ENCODE data around the gene SLC51A. TPM values are rescaled to one million over a fixed set of nuclear protein-coding genes. Genes with fewer than 3 reads are reported as not detected.

Gene SLC51A
- total RNA-seq, 1 donor = not detected

GRCh38 chr3:196210673-196211556 lies 5.4 kb upstream of the SLC51A start, which contains the start of gene ZDHHC19:
ZDHHC19 (minus strand) TSS chr3:196211400; CDS start chr3:196211315, 85 bp downstream.
- no peak within 1 kb of the TSS for H3K27ac ChIP-seq (ENCODE audit: low read depth, low read length)
- no peaks in the 10 kb centered on the region for H3K9me3 ChIP-seq (ENCODE audit: low read depth, low read length)
- H3K27me3 ChIP-seq (ENCODE audit: insufficient read depth, low read length) = peaks cover 9% of the 10 kb centered on the region
- DNase-seq (ENCODE audit: insufficient read length, low spot score, missing footprints) = no peak
- H3K4me3 ChIP-seq (ENCODE audit: insufficient read depth, low read length) = no peak within 1 kb of the TSS
- no peak within 1 kb of the TSS for H2AFZ ChIP-seq (ENCODE audit: low read length)
- H3K4me1 ChIP-seq (ENCODE audit: insufficient read depth, low read length) = peaks cover 2% of the 10 kb centered on the region
- H3K36me3 ChIP-seq (ENCODE audit: insufficient read depth, low read length) = no peaks in the 10 kb centered on the region
- no peaks in the 10 kb centered on the region for H3K79me2 ChIP-seq (ENCODE audit: insufficient read depth, low read length)
- H3K4me2 ChIP-seq (ENCODE audit: insufficient read depth, low read length) = no peak within 1 kb of the TSS
- H4K20me1 ChIP-seq (ENCODE audit: insufficient read depth, low read length) = no peaks in the 10 kb centered on the region
- TF ChIP-seq, protein P1, sequence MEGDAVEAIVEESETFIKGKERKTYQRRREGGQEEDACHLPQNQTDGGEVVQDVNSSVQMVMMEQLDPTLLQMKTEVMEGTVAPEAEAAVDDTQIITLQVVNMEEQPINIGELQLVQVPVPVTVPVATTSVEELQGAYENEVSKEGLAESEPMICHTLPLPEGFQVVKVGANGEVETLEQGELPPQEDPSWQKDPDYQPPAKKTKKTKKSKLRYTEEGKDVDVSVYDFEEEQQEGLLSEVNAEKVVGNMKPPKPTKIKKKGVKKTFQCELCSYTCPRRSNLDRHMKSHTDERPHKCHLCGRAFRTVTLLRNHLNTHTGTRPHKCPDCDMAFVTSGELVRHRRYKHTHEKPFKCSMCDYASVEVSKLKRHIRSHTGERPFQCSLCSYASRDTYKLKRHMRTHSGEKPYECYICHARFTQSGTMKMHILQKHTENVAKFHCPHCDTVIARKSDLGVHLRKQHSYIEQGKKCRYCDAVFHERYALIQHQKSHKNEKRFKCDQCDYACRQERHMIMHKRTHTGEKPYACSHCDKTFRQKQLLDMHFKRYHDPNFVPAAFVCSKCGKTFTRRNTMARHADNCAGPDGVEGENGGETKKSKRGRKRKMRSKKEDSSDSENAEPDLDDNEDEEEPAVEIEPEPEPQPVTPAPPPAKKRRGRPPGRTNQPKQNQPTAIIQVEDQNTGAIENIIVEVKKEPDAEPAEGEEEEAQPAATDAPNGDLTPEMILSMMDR (IDR thresholded peaks at IDR 0.05; ENCODE audit: extremely low read depth, low read depth, low read length) = no peak

DNA sequence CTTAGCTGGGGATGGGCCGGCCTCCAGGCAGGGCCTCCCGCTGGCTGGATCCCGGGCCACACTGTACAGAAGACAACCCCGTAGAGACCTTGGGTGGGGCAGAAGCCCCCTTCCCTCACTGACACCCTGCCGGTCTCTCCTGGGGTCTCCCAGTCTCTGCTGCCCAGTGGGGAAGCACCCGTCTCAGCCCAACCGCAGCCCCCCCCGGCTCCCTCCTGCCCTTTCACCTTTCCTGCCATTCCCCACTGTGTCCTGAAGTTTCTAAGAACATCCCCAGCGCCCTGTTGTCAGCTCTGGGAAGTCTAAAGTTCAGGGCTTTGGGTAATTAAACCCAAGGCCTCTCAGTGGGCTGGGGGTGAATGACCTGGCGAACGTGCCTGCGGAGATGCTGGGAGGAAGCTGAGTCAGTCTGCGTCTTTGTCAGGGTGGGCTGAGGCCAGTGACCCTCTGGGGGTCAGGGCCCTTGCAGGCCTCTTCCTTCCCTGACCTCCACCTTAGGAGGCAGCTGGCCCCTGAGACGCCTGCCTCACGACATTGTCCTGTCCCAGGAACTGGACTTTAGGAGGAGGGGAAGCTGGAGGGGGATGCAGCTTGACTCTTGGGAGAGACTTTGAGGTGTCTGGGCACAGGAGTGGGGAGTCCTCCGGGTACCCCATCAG lies 1.4 kb upstream of the SLC51A start:
- Histone ChIP-seq H3K4me2 (ENCODE audit: insufficient read depth, low read length) (no peak overlapping the region), H3K4me1 (ENCODE audit: insufficient read depth, low read length) (peaks cover 10% of the 10 kb centered on the region), H3K9me3 (ENCODE audit: low read depth, low read length) (no peaks in the 10 kb centered on the region), H3K79me2 (ENCODE audit: insufficient read depth, low read length) (no peaks in the 10 kb centered on the region), H4K20me1 (ENCODE audit: insufficient read depth, low read length) (no peaks in the 10 kb centered on the region), H2AFZ (ENCODE audit: low read length) (no peak overlapping the region), H3K36me3 (ENCODE audit: insufficient read depth, low read length) (no peaks in the 10 kb centered on the region), H3K27ac (ENCODE audit: low read depth, low read length) (no peak overlapping the region), H3K4me3 (ENCODE audit: insufficient read depth, low read length) (no peak overlapping the region), H3K27me3 (ENCODE audit: insufficient read depth, low read length) (peaks cover 6% of the 10 kb centered on the region)
- DNase-seq (ENCODE audit: insufficient read length, low spot score, missing footprints) = no peak
- TF ChIP-seq, protein P1 (IDR thresholded peaks at IDR 0.05; ENCODE audit: extremely low read depth, low read depth, low read length) = no peak

GRCh38 chr3:196215493-196216020 lies 777 bp upstream of the SLC51A start:
- H3K4me2 ChIP-seq (ENCODE audit: insufficient read depth, low read length) = no peak overlapping the region

More at GRCh38 chr3:196215493-196216020, 777 bp upstream of the SLC51A start:
- Histone ChIP-seq H3K4me3 (ENCODE audit: insufficient read depth, low read length) (no peak overlapping the region), H4K20me1 (ENCODE audit: insufficient read depth, low read length) (no peaks in the 10 kb centered on the region), H3K36me3 (ENCODE audit: insufficient read depth, low read length) (no peaks in the 10 kb centered on the region), H3K27ac (ENCODE audit: low read depth, low read length) (no peak overlapping the region), H3K9me3 (ENCODE audit: low read depth, low read length) (no peaks in the 10 kb centered on the region), H2AFZ (ENCODE audit: low read length) (no peak overlapping the region), H3K4me1 (ENCODE audit: insufficient read depth, low read length) (peaks cover 12% of the 10 kb centered on the region), H3K27me3 (ENCODE audit: insufficient read depth, low read length) (peaks cover 3% of the 10 kb centered on the region), H3K79me2 (ENCODE audit: insufficient read depth, low read length) (no peaks in the 10 kb centered on the region)
- no peak for DNase-seq (ENCODE audit: insufficient read length, low spot score, missing footprints)
- TF ChIP-seq, protein P1 (IDR thresholded peaks at IDR 0.05; ENCODE audit: extremely low read depth, low read depth, low read length) = no peak
